H1 (cell line): Measurements from ENCODE around the gene DNLZ. TPM values are rescaled to one million over a fixed set of nuclear protein-coding genes. Genes with fewer than 3 reads are reported as not detected.

Experiments
- CTCF ChIA-PET: fragments of 300-600 bp; sonication (Branson Sonifier 250); formaldehyde crosslinking; loops from one replicate; lab custom pipeline; 2021; ENCODE audit not compliant: partially characterized antibody; lab: Charles Lee
- POLR2A ChIA-PET: fragments of 300-600 bp; sonication (Branson Sonifier 250); formaldehyde crosslinking; loops from one replicate; lab custom pipeline; 2021; ENCODE audit warnings: inconsistent platforms; ENCODE audit not compliant: partially characterized antibody; lab: Charles Lee
- DNase-seq, 2 experiments: peaks; one replicate each; pipeline versions ENCODE4 v3.0.0 to v3.0.0-alpha.2; 2010 to 2022; ENCODE audit warnings: low spot score in 2 of 2, low read depth in 1 of 2, mixed read lengths in 1 of 2
- FAIRE-seq: peaks from 2 replicates; lab custom pipeline; 2011; peaks lifted over from hg19 to GRCh38; lab: Jason Lieb, UNC
- H2AFZ ChIP-seq: 2 replicates; pipeline ENCODE4 v1.8.1; 2012; ENCODE audit warnings: low read length, inconsistent platforms
- H2AK5ac ChIP-seq: 2 replicates; pipeline ENCODE4 v1.6.1; 2013; ENCODE audit warnings: low read depth, low read length
- H2BK120ac ChIP-seq: replicated peaks from 2 replicates; pipeline ENCODE3; 2013; ENCODE audit warnings: low read depth, low read length, inconsistent platforms
- H2BK12ac ChIP-seq: 2 replicates; pipeline ENCODE4 v1.6.1; 2013; ENCODE audit warnings: low read depth, low read length
- H2BK15ac ChIP-seq: 2 replicates; pipeline ENCODE4 v1.6.1; 2013; ENCODE audit warnings: low read length
- H2BK20ac ChIP-seq: 2 replicates; pipeline ENCODE4 v1.6.1; 2013; ENCODE audit warnings: low read length
- H2BK5ac ChIP-seq: 2 replicates; pipeline ENCODE4 v1.6.1; 2013; ENCODE audit warnings: low read depth, low read length
- H3K14ac ChIP-seq: 2 replicates; pipeline ENCODE4 v1.6.1; 2013; ENCODE audit warnings: inconsistent platforms; ENCODE audit not compliant: insufficient read length
- H3K18ac ChIP-seq: 2 replicates; pipeline ENCODE4 v1.6.1; 2013; ENCODE audit warnings: low read length; ENCODE audit errors: extremely low read depth
- H3K23ac ChIP-seq: 2 replicates; pipeline ENCODE4 v1.6.1; 2013; ENCODE audit warnings: inconsistent platforms; ENCODE audit not compliant: insufficient read length
- H3K23me2 ChIP-seq: 2 replicates; pipeline ENCODE4 v1.6.1; 2013; ENCODE audit warnings: low read depth, low read length
- H3K27ac ChIP-seq: 2 replicates; pipeline ENCODE4 v1.6.1; 2011; ENCODE audit warnings: low read depth, low read length, inconsistent platforms
- H3K27me3 ChIP-seq, 4 experiments: replicated peaks in 1 of 4; 1 replicate in 1 of 4; 2 replicates in 3 of 4; pipeline versions ENCODE4 v1.6.1 to v1.8.1; 2011 to 2013; ENCODE audit warnings: low read length in 3 of 4, mild to moderate bottlenecking in 3 of 4, inconsistent platforms in 2 of 4, mixed read lengths in 2 of 4, moderate library complexity in 1 of 4; ENCODE audit not compliant: control insufficient read depth in 3 of 4, insufficient read depth in 3 of 4; ENCODE audit errors: extremely low read depth in 1 of 4
- H3K36me3 ChIP-seq, 4 experiments: 2 replicates each; pipeline versions ENCODE4 v1.6.1 to v1.8.1; 2011 to 2013; ENCODE audit warnings: mild to moderate bottlenecking in 4 of 4, low read length in 3 of 4, moderate library complexity in 2 of 4, control low read depth in 1 of 4, inconsistent platforms in 1 of 4; ENCODE audit not compliant: insufficient read depth in 4 of 4, control insufficient read depth in 2 of 4
- H3K4ac ChIP-seq: replicated peaks from 2 replicates; pipeline ENCODE3; 2013; ENCODE audit warnings: low read length, low read depth, mixed read lengths, inconsistent platforms; ENCODE audit not compliant: insufficient read length
- H3K4me1 ChIP-seq, 4 experiments: replicated peaks in 1 of 4; 1 replicate in 1 of 4; 2 replicates in 3 of 4; pipeline versions ENCODE4 v1.6.1 to v1.8.1; 2011 to 2013; ENCODE audit warnings: low read length in 3 of 4, inconsistent platforms in 2 of 4, mixed read lengths in 1 of 4; ENCODE audit not compliant: insufficient read depth in 4 of 4, control insufficient read depth in 3 of 4
- H3K4me2 ChIP-seq, 2 experiments: 2 replicates each; pipeline versions ENCODE4 v1.6.1 to v1.8.1; 2011 to 2013; ENCODE audit warnings: low read depth in 2 of 2, low read length in 2 of 2, control low read depth in 1 of 2, inconsistent platforms in 1 of 2, mild to moderate bottlenecking in 1 of 2; ENCODE audit not compliant: insufficient read depth in 1 of 2
- H3K4me3 ChIP-seq, 4 experiments: fragments of 200-600, 300-600 bp in 1 of 4; sonication (generic), shearing (Covaris generic), sonication (Bioruptor Twin) in 1 of 4; 2 replicates each; pipeline versions ENCODE4 v1.5.1 to v1.8.1; 2011 to 2016; ENCODE audit warnings: low read length in 4 of 4, low read depth in 3 of 4, control low read depth in 2 of 4, inconsistent platforms in 2 of 4, mild to moderate bottlenecking in 2 of 4, mixed read lengths in 1 of 4, moderate library complexity in 1 of 4; ENCODE audit not compliant: insufficient read depth in 2 of 4; ENCODE audit errors: extremely low read depth in 1 of 4
- H3K56ac ChIP-seq: replicated peaks from 2 replicates; pipeline ENCODE3; 2013; ENCODE audit warnings: low read depth, mild to moderate bottlenecking, mixed read lengths, low read length, inconsistent platforms; ENCODE audit not compliant: insufficient read length
- H3K79me1 ChIP-seq: 2 replicates; pipeline ENCODE4 v1.6.1; 2013; ENCODE audit warnings: low read depth, low read length, control low read depth
- H3K79me2 ChIP-seq, 2 experiments: 2 replicates each; pipeline versions ENCODE4 v1.6.1 to v1.8.1; 2012 to 2013; ENCODE audit warnings: low read length in 2 of 2, mild to moderate bottlenecking in 2 of 2, inconsistent platforms in 1 of 2; ENCODE audit not compliant: insufficient read depth in 2 of 2, control insufficient read depth in 1 of 2
- H3K9ac ChIP-seq, 4 experiments: replicated peaks in 1 of 4; 1 replicate in 1 of 4; 2 replicates in 3 of 4; pipeline versions ENCODE4 v1.6.1 to v1.8.1; 2011 to 2013; ENCODE audit warnings: low read depth in 3 of 4, low read length in 3 of 4, control low read depth in 2 of 4, mild to moderate bottlenecking in 2 of 4, moderate library complexity in 2 of 4, inconsistent platforms in 1 of 4; ENCODE audit errors: extremely low read depth in 1 of 4
- H3K9me3 ChIP-seq, 2 experiments: 2 replicates each; pipeline versions ENCODE4 v1.6.1 to v1.8.1; 2012 to 2013; ENCODE audit warnings: mild to moderate bottlenecking in 2 of 2, moderate library complexity in 2 of 2, control low read depth in 1 of 2, inconsistent platforms in 1 of 2, low read depth in 1 of 2, low read length in 1 of 2, mixed read lengths in 1 of 2; ENCODE audit not compliant: insufficient read depth in 2 of 2
- H4K20me1 ChIP-seq, 2 experiments: replicated peaks in 1 of 2; 2 replicates each; pipeline versions ENCODE3 to v1.8.1; 2011 to 2013; ENCODE audit warnings: inconsistent platforms in 2 of 2, low read length in 2 of 2, mild to moderate bottlenecking in 1 of 2; ENCODE audit not compliant: insufficient read depth in 2 of 2, control insufficient read depth in 1 of 2
- H4K5ac ChIP-seq: 2 replicates; pipeline ENCODE4 v1.6.1; 2013; ENCODE audit warnings: low read length, low read depth, mixed read lengths, inconsistent platforms; ENCODE audit not compliant: insufficient read length
- H4K8ac ChIP-seq: 2 replicates; pipeline ENCODE4 v1.8.0; 2013; ENCODE audit warnings: mild to moderate bottlenecking, moderate library complexity, low read length, inconsistent platforms; ENCODE audit not compliant: insufficient read depth; ENCODE audit errors: extremely low read depth
- H4K91ac ChIP-seq: replicated peaks from 2 replicates; pipeline ENCODE3; 2013; ENCODE audit warnings: low read length, mixed read lengths, inconsistent platforms; ENCODE audit not compliant: insufficient read length
- BRCA1 ChIP-seq: IDR thresholded peaks from 2 replicates; pipeline ENCODE4 v1.6.1; 2012; ENCODE audit warnings: low read depth, low read length, improper control_type of control experiment
- JUN ChIP-seq: IDR thresholded peaks from 2 replicates; pipeline ENCODE4 v1.6.1; 2011; ENCODE audit warnings: low read depth, mild to moderate bottlenecking, improper control_type of control experiment, low read length
- PHF8 ChIP-seq: fragments of 200-600 bp; sonication (generic); conservative IDR thresholded peaks from 2 replicates; pipeline ENCODE4 v1.7.1; 2012; ENCODE audit warnings: low read depth, mild to moderate bottlenecking, inconsistent platforms, low read length, moderate library complexity
- POLR2A ChIP-seq, 2 experiments: IDR thresholded peaks; 1 replicate in 1 of 2; 2 replicates in 1 of 2; pipeline ENCODE4 v1.6.1; 2011; ENCODE audit warnings: low read depth in 2 of 2, low read length in 2 of 2, mild to moderate bottlenecking in 2 of 2; ENCODE audit errors: control extremely low read depth in 1 of 2
- SP2 ChIP-seq: IDR thresholded peaks from 2 replicates; pipeline ENCODE4 v1.6.1; 2012; ENCODE audit warnings: mild to moderate bottlenecking, low read length, inconsistent platforms
- SP4 ChIP-seq: IDR thresholded peaks from 2 replicates; pipeline ENCODE4 v1.6.1; 2012; ENCODE audit warnings: low read length, inconsistent platforms
- TAF1 ChIP-seq: IDR thresholded peaks from 2 replicates; pipeline ENCODE4 v1.6.1; 2011; ENCODE audit warnings: mild to moderate bottlenecking, low read depth, low read length
- TEAD4 ChIP-seq: IDR thresholded peaks from 2 replicates; pipeline ENCODE4 v1.6.1; 2012; ENCODE audit warnings: low read depth, low read length, inconsistent platforms, mixed read lengths
- WGBS, 2 experiments: shearing (Covaris generic) in 1 of 2; methylation state at CpG; one replicate each; pipeline versions ENCODE4 v1.1.6 to v1.1.7; 2013 to 2015; ENCODE audit warnings: low lambda C conversion rate in 2 of 2, mixed read lengths in 2 of 2, inconsistent platforms in 1 of 2, low coverage in 1 of 2, missing lambda C conversion rate in 1 of 2; ENCODE audit not compliant: insufficient replicate concordance in 2 of 2, insufficient coverage in 1 of 2, insufficient read length in 1 of 2; ENCODE audit errors: extremely low coverage in 1 of 2, missing lambda C conversion rate in 1 of 2; 5-methylcytosine and 5-hydroxymethylcytosine counted together
- polyA plus RNA-seq, 7 experiments: library from polyadenylated mRNA; depleted of rRNA in 3 of 7; stranded (reverse) in 5 of 7; unstranded in 2 of 7; fragments of >200 nt in 5 of 7; fragments of 200-250 nt in 2 of 7; gene quantifications; 1 replicate in 5 of 7; 2 replicates in 1 of 7; 4 replicates in 1 of 7; pipeline versions ENCODE4 v1.2.1 to v1.2.3, GENCODE V29; 2011 to 2013; ENCODE audit warnings: missing spikeins in 2 of 7, mixed read lengths in 2 of 7
- total RNA-seq: library from RNA; stranded (reverse); fragmentation: NEBNext Ultra II Directional; extraction: Animal tissue kit (Norgen Biotek cat#: 25700); gene quantifications from 2 replicates; pipeline ENCODE4 v1.2.1, GENCODE V29; 2021

DNLZ gene
- total and polyA plus RNA-seq, 2 of the 8 experiments (the other 6 are each of a cell fraction or from before 2014, with no cell fraction given): 11.6 to 17.9 TPM

DNA sequence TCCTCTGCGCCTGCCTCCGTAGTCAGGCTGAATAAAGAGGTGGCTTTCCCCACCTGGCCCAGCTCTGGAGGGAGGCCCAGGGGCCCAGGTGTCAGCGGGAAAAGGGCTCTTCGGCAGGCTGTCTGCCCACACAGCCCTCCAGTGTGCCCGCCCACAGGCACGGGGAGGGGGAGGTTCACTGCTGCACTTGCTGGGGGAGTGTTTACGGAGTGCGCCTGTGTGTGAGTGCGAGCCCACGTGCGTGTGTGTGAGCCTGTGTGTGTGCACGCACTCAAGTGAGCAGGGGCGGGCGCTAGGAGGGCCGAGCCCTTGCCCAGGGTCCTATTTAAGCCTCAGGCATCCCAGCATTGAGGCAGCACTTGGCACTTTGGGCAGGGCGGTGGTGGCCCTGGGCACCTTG is 10.9 kb downstream of the DNLZ start:
- Histone ChIP-seq H3K14ac (no peak overlapping the region), H3K18ac (no peak overlapping the region), H3K9ac (no peak overlapping the region), H4K8ac (peak overlapping the region; percentile 68), H2BK5ac (no peak overlapping the region), H3K23me2 (no peaks in the 10 kb centered on the region), H3K9me3 (no peaks in the 10 kb centered on the region), H2AFZ (no peak overlapping the region), H3K4ac (no peak overlapping the region), H3K27ac (no peak overlapping the region), H2AK5ac (no peak overlapping the region), H2BK120ac (no peak overlapping the region), H3K56ac (no peak overlapping the region), H2BK15ac (no peak overlapping the region), H3K4me3 (no peak overlapping the region), H4K5ac (no peak overlapping the region), H3K36me3 (no peaks in the 10 kb centered on the region), H3K79me1 (no peaks in the 10 kb centered on the region), H3K79me2 (no peaks in the 10 kb centered on the region), H2BK20ac (no peak overlapping the region), H4K91ac (no peak overlapping the region), H2BK12ac (no peak overlapping the region), H3K4me2 (no peak overlapping the region), H4K20me1 (no peaks in the 10 kb centered on the region), H3K4me1 (no peaks in the 10 kb centered on the region), H3K23ac (no peak overlapping the region), H3K27me3 (no peaks in the 10 kb centered on the region; a peak in 2 of 7 replicates)
- ChIA-PET CTCF (interaction anchor here (1.2 kb wide), 1 partner anchor 13 kb away, joined by 4 read pairs; no protein-coding TSS in a partner anchor), POLR2A (no interaction called here)
- WGBS, 2 experiments: 88% methylated on average over 16 of the region's 16 CpGs; no CpG with 5 or more reads in 1 of the 2 experiments
- no peak for DNase-seq
- no peak for FAIRE-seq
- TF ChIP-seq POLR2A (IDR thresholded peaks at IDR 0.05; ENCODE audit: control extremely low read depth in 1 of 2, low read depth in 2 of 2, low read length in 2 of 2) (no peak), JUN (no peak), BRCA1 (no peak), TEAD4 (no peak), TAF1 (no peak), SP4 (no peak), SP2 (no peak), PHF8 (no peak)
